GM19239 (cell line): ENCODE results near the gene PCNX2.
"Not testable (repeated sequence)": the region's sequence is repeated elsewhere in the genome, so short reads cannot be mapped to it uniquely, and the experiment has no call there.

Experiments
- DNase-seq: peaks from one replicate; pipeline ENCODE4 v3.0.0; 2011; ENCODE audit warnings: low spot score; ENCODE audit not compliant: insufficient read length
- FAIRE-seq: peaks from 2 replicates; lab custom pipeline; 2011; peaks lifted over from hg19 to GRCh38; lab: Jason Lieb, UNC

The PCNX2 gene

DNA sequence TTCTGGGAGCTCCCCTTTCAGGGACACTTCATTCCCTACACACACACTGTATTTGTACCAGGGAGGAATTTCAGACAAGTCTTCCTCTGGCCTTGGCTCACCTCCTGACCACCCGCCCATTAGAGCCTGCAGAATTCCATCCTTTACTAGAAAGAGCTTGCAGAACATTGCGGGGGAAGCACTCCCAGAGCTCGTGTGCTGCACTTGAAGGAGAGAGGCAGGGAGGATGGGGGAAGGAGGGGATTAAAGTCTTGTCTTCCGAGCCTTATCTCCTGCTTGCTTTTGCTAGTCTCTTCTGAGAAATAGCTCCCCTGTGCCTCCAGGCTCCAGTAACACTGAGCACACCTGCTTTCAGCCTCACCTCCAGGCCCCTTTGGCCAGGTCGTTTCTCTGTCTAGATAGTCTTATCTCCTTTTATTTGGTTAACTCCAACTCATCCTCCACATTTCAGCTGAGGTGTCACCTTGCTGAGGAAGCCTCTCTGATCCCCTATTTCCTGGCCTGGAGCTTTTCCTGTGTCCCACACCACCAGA is 62.0 kb downstream of the PCNX2 start:
- FAIRE-seq (no peak), DNase-seq (no peak)

DNA sequence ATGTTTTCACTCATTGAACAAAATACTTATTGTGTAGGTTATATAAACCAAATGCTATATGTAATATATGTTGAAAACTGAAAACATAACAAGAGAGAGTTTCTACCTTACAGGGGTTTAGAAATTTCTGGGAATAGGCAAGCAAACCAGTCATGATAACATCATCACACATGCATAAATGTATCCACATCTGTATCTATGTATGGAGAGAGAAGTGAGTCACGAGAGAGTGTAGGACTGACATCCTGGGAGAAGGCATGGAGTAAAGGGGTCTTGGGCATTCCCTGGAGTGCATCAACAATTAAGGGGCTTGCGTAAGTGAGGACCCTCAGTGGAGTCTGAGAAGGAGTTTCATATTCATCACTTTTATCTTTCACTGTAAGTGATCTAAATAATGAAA is 65.5 kb downstream of the PCNX2 start:
- FAIRE-seq (no peak), DNase-seq (no peak)

GRCh38 chr1:233229288-233229687 is 66.2 kb downstream of the PCNX2 start:
- FAIRE-seq (no peak), DNase-seq (no peak)

GRCh38 chr1:233227930-233228465 is 67.5 kb downstream of the PCNX2 start:
- FAIRE-seq (no peak), DNase-seq (no peak)

GRCh38 chr1:233224311-233224710 is 71.2 kb downstream of the PCNX2 start:
- no peak for FAIRE-seq
- DNase-seq: no peak

DNA sequence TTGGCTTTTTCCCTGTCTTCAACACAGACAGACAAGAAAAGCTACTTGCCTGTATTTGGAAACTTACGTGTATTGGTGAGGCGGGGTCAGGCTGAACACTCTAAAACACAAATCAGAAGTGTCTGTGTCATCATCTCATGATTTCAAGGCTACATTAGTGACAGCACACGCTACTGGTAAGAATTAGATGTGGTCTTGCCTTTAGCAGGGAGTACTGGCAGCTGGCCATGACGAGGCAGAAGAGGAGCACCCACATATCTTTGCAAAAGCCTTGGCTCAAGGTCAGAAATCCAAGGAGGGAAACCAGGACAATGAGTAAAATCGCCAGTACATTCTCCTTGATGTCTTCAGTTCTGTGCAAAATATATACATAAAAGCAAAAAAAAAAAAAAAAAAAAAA is 77.7 kb downstream of the PCNX2 start:
- FAIRE-seq (no peak), DNase-seq (no peak)

- no peak for DNase-seq
- FAIRE-seq: no peak
Measured at GRCh38 chr1:233216009-233216408, 79.5 kb downstream of the PCNX2 start.

DNA sequence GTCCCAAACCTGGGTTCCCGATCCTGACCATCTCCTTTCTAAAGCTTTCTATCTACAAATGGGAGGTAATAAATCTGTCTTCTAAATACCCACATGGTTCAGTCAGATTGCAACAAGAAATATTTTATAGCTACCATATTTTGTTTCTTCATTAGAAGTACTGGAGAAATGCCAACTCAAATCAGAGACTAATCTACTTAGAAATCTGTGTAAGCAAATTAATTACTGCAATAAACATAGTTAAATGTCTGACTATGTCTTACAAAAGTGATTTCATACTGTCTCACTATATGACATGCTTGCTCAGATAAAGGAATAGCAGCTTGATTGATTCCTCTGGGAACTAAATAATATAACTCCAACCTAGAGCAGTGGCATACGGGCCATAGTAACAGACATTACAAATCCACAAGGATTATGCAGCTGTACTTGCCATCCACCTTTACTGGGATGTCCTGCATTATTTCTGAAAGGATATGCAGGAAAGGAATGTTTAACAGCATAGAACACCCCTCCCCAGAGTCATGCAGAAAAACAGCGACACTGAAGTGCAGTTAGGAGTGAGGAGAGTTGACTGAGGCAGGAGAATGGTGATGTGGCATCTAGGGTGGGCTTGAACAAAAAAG is 80.3 kb downstream of the PCNX2 start:
- no peak for DNase-seq
- FAIRE-seq: no peak

DNA sequence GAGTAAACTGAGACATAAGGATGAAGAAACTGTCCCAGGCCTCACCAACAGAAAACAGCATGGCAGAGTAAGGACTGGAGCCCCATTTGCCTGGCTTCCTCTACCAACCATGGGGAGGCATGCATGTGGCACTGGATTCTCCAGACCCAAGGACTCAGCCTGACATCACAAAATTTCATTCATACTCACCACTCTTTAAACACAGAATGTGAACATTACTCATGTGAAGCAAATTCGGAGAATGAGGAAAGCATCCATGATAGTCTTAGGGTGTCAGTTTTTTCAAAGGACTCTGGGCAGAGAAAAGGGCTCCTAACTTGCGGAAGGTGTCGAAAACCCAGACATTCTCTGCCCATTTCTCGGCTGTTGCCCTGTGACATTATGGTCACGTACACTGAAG is 83.9 kb downstream of the PCNX2 start:
- FAIRE-seq: no peak
- DNase-seq: no peak

DNA sequence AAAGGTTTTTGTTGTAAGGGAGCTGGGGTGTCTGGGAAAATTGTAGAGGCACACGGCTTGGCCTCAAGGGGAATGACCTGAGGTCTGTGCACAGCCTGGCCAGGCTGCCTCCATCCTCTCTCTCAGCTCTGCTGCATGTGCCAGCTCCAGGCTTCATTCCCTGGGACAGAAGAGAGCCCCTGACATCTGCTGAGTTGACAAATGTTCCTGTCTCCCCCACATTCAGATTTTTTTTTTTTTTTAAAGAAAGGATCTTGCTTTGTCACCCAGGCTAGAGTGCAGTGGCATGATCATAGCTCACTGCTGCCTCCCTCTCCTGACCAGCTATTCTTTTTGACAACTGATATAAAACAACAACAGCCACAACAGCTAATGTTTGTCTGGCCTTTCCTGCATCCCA is 84.4 kb downstream of the PCNX2 start:
- FAIRE-seq: no peak

DNA sequence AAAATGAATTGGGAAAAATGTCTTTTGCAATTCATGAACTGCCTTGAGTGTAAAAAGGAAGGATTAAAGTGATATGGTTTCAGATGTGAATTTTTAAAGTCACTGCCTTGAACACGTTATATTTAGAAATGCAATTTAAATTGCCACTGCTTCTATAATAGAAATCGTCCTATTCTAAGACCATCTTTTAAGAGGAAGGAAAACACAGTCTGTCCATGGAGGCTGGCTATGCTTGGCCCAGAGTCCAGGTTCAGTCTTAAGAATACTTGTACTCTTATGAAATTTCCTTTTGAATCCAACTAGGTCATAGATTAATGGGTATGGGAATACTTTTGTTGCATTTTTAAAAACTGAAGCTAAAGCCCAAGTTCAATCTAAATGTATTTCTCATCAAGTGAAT is 86.0 kb downstream of the PCNX2 start:
- DNase-seq (no peak), FAIRE-seq (no peak)

More for the DNA sequence above, 84.4 kb downstream of the PCNX2 start:
- DNase-seq: no peak

GRCh38 chr1:233208687-233209086 is 86.8 kb downstream of the PCNX2 start:
- DNase-seq: no peak
- no peak for FAIRE-seq

DNA sequence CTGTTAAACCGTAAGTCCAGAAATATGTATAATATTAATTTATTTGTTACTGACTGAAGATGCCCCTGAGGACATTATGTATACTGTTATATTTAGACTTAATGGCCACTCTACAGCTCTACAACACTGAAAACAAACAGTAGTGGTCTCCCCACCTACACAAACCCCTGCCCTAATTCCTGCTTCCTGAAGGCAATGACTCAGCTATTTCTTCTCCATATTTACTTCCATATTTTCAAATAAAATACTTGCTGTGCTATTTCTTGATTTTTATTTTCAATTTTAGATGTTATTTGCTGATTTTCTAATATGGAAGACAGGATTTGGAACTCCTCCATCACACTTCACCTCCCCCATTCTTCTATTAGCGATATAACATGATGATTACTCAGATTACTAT is 97.6 kb downstream of the PCNX2 start:
- DNase-seq: no peak

GRCh38 chr1:233193741-233194140 is 101.8 kb downstream of the PCNX2 start:
- no peak for FAIRE-seq

More for the DNA sequence above, 97.6 kb downstream of the PCNX2 start:
- no peak for FAIRE-seq

DNA sequence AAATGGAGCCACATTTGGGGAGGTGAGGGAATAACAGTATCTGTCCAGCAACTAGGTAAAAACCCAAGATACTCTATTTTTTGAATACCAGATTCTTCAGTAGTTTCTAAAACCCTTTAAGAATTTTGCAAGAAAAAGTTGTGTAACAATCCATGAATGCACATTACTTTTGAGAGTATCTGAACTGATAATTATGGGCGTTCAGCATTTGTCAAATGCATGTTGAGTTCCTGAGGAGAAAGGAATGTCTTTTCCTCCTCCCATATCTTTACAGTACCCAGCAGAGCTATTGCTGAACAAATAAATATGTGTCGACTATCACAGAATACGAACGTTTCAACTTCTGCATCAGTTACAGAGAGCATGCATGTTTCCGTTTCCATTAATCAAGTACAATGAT is 104.5 kb downstream of the PCNX2 start:
- no peak for DNase-seq
- no peak for FAIRE-seq

More at GRCh38 chr1:233193741-233194140, 101.8 kb downstream of the PCNX2 start:
- no peak for DNase-seq

DNA sequence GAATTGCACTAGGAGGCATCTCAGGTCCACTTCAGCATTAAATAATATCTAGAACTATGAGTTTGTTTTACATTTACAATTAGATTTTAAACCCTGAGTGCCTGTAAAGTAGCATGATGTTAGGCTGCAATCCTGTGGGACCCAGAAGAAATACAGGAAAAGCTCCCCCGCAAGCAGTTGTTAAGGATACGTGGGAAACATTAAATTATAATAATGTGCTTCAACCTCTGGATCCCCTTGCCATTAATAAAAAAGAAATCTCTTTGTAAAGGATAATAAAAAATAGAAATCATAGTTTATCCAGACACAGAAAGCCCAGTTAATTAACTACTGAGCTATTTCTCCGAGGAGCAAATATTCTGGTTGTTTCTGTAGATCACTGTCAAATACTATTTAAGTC is 106.0 kb downstream of the PCNX2 start:
- DNase-seq: no peak
- FAIRE-seq: no peak

DNA sequence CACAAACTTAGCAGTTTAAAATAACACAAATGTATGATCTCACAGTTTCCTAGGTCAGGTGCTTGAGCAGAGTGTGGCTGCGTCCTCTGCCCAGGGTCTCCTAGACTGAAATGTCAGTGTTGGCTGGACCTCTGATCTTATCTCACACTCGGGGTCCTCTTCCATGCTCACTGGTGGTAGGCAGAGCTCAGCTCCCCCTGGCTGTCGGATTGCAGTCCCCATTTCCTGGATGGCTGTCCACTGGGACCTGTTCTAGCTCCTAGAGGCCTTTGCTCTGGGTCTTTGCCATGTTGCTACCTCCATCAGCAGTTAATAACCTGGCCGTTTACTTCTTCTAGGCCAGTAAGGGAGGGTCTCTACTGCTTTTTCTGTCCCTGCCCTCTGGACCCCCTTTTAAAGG is 107.5 kb downstream of the PCNX2 start:
- DNase-seq (no peak), FAIRE-seq (no peak)

- FAIRE-seq (no peak), DNase-seq (no peak)
Measured at GRCh38 chr1:233183226-233184020, 112.1 kb downstream of the PCNX2 start.

GRCh38 chr1:233182587-233182986 is 112.9 kb downstream of the PCNX2 start:
- FAIRE-seq: no peak
- no peak for DNase-seq

DNA sequence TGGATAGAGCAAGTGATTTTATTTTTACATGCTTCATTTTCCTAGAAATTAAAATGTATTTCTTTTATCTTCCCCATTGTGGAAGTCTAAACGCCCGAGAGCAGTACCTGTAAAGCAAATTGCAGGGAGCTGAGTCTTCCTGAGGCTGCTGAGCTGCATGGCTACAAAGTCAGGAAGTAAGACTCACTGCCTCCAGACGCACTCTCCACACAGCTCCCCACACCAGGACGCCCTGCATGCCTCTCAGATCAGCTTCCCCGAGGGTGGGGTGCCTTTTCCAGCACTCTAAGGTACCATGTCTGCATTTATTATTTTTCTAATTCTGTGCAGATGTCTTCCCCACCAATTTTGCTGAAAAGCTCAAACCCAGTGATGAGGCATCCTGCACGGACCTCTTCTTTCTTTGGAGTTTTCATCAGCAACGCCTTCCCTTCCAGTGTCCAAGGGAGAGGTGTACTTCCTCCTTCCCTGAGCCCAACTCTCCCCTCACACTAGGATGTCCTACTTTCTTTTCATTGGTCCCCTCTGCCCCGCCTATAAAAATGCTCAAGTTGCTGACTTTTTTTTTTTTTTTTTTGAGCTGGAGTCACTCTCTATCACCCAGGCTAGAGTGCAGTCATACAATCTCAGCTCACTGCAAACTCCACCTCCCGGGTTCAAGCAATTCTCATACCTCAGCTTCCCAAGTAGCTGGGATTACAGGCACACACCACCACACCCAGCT is 114.7 kb downstream of the PCNX2 start:
- FAIRE-seq (no peak), DNase-seq (no peak)

DNA sequence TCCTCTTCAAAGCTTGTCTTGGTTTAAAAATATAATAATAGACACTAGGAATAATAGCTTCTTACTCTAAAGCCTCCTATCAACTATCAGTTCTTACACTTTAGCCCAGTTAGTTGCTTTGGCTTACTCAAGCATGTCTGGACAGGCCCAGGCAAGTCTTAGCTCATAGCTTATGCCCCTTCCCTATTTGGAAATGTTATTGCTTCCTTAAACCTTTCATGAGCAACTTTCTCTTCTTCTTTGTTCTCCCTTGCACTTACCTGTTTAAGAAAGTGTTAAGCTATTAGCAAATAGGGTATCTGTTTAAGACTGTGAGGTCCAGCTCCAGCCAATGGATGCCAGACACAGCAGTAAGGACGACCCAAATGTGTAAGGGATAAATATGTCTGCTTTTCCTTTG is 115.9 kb downstream of the PCNX2 start:
- FAIRE-seq, DNase-seq: not testable (repeated sequence)
